ENCODE measurements around the gene RDH16.

DNA sequence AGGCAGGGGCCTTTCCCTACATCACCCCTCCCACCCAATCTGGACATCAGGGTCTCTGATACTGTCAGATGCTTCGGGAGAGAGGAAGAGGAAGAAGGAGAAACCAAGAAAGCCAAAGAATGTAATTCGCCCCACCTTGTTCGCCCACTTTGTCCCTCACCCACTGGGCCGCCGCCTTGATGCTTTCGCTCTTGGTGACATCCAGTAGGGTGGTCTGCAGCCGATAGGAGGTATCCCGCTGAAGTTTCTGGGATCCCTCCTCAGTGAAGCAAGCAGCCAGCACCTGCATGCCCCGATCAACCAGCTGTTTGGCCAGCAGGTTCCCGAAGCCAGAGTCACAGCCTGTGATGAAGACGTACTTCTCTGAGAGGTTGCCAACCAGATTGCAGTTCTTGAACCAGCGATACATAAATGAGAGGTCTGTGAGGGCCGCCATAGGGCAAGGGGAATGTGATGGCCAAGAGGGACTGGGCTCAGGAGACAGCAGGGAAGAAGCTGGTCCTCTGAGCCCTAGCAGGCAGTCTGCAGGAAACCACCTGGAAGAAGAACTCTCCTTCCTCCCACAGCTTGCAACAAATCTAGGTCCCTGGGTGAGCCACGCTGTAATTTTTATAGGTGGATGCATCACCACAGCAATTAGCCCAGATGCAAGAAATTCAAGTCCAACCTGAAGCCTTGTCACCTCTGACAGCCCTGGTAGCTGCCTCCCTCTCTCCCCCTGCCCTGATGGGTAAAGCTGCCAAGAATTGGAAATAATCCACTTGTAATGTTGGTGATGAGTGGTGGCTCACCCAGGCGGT, 23.4 kb downstream of the RDH16 start, which contains the start of gene SDR9C7:
- TF ChIP-seq POLR2A (IDR thresholded peaks at IDR 0.05) (no peak), CTCF (IDR thresholded peaks at IDR 0.05) (no peak)

Measured in lower leg skin (tissue), 3 donors.